Measurements from ENCODE around the gene KNL1. TPM values are rescaled to one million over a fixed set of nuclear protein-coding genes. Genes with fewer than 3 reads are reported as not detected.
"Not testable (repeated sequence)": the region's sequence is repeated elsewhere in the genome, so short reads cannot be mapped to it uniquely, and the experiment has no call there.

Gene KNL1
- total RNA-seq, 1 experiment from 2014 or later = 19.7 TPM

DNA sequence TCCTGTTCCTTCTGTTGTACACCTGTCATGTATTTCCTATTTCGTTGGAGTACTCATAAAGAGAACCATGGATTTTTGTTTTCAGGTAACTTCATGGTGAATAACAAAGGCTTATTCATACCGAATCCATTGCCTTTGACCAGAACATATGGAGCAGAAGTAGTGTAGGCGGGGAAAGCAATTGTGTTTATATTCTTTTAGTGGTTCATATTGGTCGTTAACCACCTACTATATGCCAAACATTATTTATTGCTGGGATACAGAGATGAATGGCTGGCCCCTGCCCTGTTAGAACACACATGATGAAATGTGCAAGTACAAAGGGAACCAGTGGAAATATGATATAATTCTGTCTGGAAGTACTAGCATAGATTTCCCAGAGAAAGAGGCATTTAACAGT is 15.2 kb upstream of the KNL1 start:
- no CpG with 5 or more reads among the region's 4 CpGs for WGBS (ENCODE audit: extremely low coverage, insufficient read length, low lambda C conversion rate)
- no peak overlapping the region for H3K56ac ChIP-seq (ENCODE audit: insufficient read length, low read depth, low read length)
- no peaks in the 10 kb centered on the region for H3K23me2 ChIP-seq (ENCODE audit: insufficient read length, low read depth, low read length, poor library complexity, severe bottlenecking)
- H3K79me1 ChIP-seq (ENCODE audit: insufficient read depth, low read depth, low read length, poor library complexity, severe bottlenecking) = no peaks in the 10 kb centered on the region
- H3K27me3 Mint-ChIP-seq (ENCODE audit: low read depth) = peaks cover 2% of the 10 kb centered on the region; the same call in 1 of the 2 replicates
- no peak overlapping the region for H2BK20ac ChIP-seq (ENCODE audit: low read depth, low read length, poor library complexity, severe bottlenecking)
- no peaks in the 10 kb centered on the region for H3K9me3 ChIP-seq (ENCODE audit: control insufficient read depth, low read depth, low read length)
- no peak overlapping the region for H3K4me2 ChIP-seq (ENCODE audit: insufficient read depth, insufficient read length, low read length)
- H3K14ac ChIP-seq (ENCODE audit: insufficient read depth, low read length) = no peak overlapping the region
- no peak overlapping the region for H4K5ac ChIP-seq (ENCODE audit: insufficient read length, low read depth, low read length)
- H2BK15ac ChIP-seq (ENCODE audit: low read depth, low read length) = no peak overlapping the region
- no peak overlapping the region for H2AFZ ChIP-seq (ENCODE audit: low read length)
- H3K27ac ChIP-seq (ENCODE audit: insufficient read length, low read depth, low read length) = no peak overlapping the region
- H3K4me1 Mint-ChIP-seq = peaks cover 2% of the 10 kb centered on the region in 2 experiments; a peak in 2 of 4 replicates
- H3K27me3 ChIP-seq (ENCODE audit: insufficient read depth, low read length) = no peaks in the 10 kb centered on the region
- no peak overlapping the region for H2AK5ac ChIP-seq (ENCODE audit: insufficient read length, low read length)
- H3K79me2 ChIP-seq (ENCODE audit: insufficient read depth, low read length) = no peaks in the 10 kb centered on the region; the same call in 1 of the 2 replicates
- H3K9ac ChIP-seq (ENCODE audit: extremely low read depth, insufficient read length, low read length) = no peak overlapping the region
- H3K4ac ChIP-seq (ENCODE audit: low read depth, low read length) = no peak overlapping the region
- no peaks in the 10 kb centered on the region for H3K4me1 ChIP-seq (ENCODE audit: insufficient read depth, low read length)
- no peak for DNase-seq
- H4K8ac ChIP-seq (replicated peaks; ENCODE audit: insufficient read length, low read depth, low read length) = no peak overlapping the region
- H4K91ac ChIP-seq (ENCODE audit: insufficient read length, low read depth, low read length) = no peak overlapping the region
- H3K18ac ChIP-seq (ENCODE audit: insufficient read length, low read depth, low read length) = no peak overlapping the region
- H4K20me1 ChIP-seq (ENCODE audit: control insufficient read depth, insufficient read depth, insufficient read length) = no peaks in the 10 kb centered on the region
- peaks cover 2 to 18% (median 10%) of the 10 kb centered on the region in 3 experiments; a peak in 6 of 7 replicates for H3K36me3 Mint-ChIP-seq (ENCODE audit: insufficient read depth in 1 of 3, low read depth in 3 of 3)
- TF ChIP-seq, protein P1, sequence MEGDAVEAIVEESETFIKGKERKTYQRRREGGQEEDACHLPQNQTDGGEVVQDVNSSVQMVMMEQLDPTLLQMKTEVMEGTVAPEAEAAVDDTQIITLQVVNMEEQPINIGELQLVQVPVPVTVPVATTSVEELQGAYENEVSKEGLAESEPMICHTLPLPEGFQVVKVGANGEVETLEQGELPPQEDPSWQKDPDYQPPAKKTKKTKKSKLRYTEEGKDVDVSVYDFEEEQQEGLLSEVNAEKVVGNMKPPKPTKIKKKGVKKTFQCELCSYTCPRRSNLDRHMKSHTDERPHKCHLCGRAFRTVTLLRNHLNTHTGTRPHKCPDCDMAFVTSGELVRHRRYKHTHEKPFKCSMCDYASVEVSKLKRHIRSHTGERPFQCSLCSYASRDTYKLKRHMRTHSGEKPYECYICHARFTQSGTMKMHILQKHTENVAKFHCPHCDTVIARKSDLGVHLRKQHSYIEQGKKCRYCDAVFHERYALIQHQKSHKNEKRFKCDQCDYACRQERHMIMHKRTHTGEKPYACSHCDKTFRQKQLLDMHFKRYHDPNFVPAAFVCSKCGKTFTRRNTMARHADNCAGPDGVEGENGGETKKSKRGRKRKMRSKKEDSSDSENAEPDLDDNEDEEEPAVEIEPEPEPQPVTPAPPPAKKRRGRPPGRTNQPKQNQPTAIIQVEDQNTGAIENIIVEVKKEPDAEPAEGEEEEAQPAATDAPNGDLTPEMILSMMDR (conservative IDR thresholded peaks at IDR 0.05) = no peak
- no peak overlapping the region for H2BK120ac ChIP-seq (ENCODE audit: low read depth, low read length, poor library complexity, severe bottlenecking)
- no peak overlapping the region for H2BK5ac ChIP-seq (ENCODE audit: insufficient read length, low read length)
- no peak overlapping the region for H3K23ac ChIP-seq (ENCODE audit: insufficient read length, low read depth, low read length)
- H3K27ac Mint-ChIP-seq = peak overlapping the region in 1 of 3 experiments; percentile 24; a peak in 1 of 7 replicates
- no peak overlapping the region for H3K4me3 Mint-ChIP-seq
- H3K9me3 Mint-ChIP-seq = peaks cover 3 to 4% of the 10 kb centered on the region in 2 experiments; a peak in 2 of 5 replicates
- H2BK12ac ChIP-seq (ENCODE audit: insufficient read length, low read depth, low read length) = no peak overlapping the region
- H3T11ph ChIP-seq (ENCODE audit: low read length) = no peak overlapping the region

DNA sequence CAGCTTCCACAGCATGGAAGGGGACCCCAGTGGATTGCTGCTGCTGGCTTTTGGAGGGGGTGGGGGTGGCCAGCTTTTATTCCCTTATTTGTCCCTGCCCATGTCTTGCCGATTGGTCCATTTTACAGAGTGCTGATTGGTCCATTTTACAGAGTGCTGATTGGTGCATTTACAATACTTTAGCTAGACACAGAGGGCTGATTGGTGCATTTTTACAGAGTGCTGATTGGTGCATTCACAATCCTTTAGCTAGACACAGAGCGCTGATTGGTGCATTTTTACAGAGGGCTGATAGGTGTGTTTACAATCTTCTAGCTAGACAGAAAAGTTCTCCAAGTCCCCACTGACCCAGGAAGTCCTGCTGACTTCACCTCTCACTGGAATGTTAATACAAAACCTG is 12.3 kb upstream of the KNL1 start:
- not testable (repeated sequence) for H3K4ac ChIP-seq (ENCODE audit: low read depth, low read length); H3K27ac ChIP-seq (ENCODE audit: insufficient read length, low read depth, low read length); H4K91ac ChIP-seq (ENCODE audit: insufficient read length, low read depth, low read length); H3K36me3 Mint-ChIP-seq (ENCODE audit: insufficient read depth in 1 of 3, low read depth in 3 of 3); H2AFZ ChIP-seq (ENCODE audit: low read length); H3K4me2 ChIP-seq (ENCODE audit: insufficient read depth, insufficient read length, low read length); H3K56ac ChIP-seq (ENCODE audit: insufficient read length, low read depth, low read length); H3K23me2 ChIP-seq (ENCODE audit: insufficient read length, low read depth, low read length, poor library complexity, severe bottlenecking); DNase-seq; H2AK5ac ChIP-seq (ENCODE audit: insufficient read length, low read length); H3K27me3 ChIP-seq (ENCODE audit: insufficient read depth, low read length); H2BK12ac ChIP-seq (ENCODE audit: insufficient read length, low read depth, low read length); H2BK5ac ChIP-seq (ENCODE audit: insufficient read length, low read length); H3K14ac ChIP-seq (ENCODE audit: insufficient read depth, low read length); H2BK20ac ChIP-seq (ENCODE audit: low read depth, low read length, poor library complexity, severe bottlenecking); H3K4me1 Mint-ChIP-seq; H3K23ac ChIP-seq (ENCODE audit: insufficient read length, low read depth, low read length); H4K5ac ChIP-seq (ENCODE audit: insufficient read length, low read depth, low read length); H4K8ac ChIP-seq (replicated peaks; ENCODE audit: insufficient read length, low read depth, low read length); H3K9me3 ChIP-seq (ENCODE audit: control insufficient read depth, low read depth, low read length); H2BK120ac ChIP-seq (ENCODE audit: low read depth, low read length, poor library complexity, severe bottlenecking); H3T11ph ChIP-seq (ENCODE audit: low read length); H3K4me1 ChIP-seq (ENCODE audit: insufficient read depth, low read length); H3K18ac ChIP-seq (ENCODE audit: insufficient read length, low read depth, low read length); H3K4me3 Mint-ChIP-seq; H4K20me1 ChIP-seq (ENCODE audit: control insufficient read depth, insufficient read depth, insufficient read length); H3K27me3 Mint-ChIP-seq (ENCODE audit: low read depth); H3K79me2 ChIP-seq (ENCODE audit: insufficient read depth, low read length); H3K79me1 ChIP-seq (ENCODE audit: insufficient read depth, low read depth, low read length, poor library complexity, severe bottlenecking); H3K9ac ChIP-seq (ENCODE audit: extremely low read depth, insufficient read length, low read length); H3K27ac Mint-ChIP-seq; H2BK15ac ChIP-seq (ENCODE audit: low read depth, low read length); H3K9me3 Mint-ChIP-seq
- WGBS (ENCODE audit: extremely low coverage, insufficient read length, low lambda C conversion rate) = no CpG with 5 or more reads among the region's 2 CpGs
